ENCODE results near the gene SEZ6.

- TF ChIP-seq, protein P1, sequence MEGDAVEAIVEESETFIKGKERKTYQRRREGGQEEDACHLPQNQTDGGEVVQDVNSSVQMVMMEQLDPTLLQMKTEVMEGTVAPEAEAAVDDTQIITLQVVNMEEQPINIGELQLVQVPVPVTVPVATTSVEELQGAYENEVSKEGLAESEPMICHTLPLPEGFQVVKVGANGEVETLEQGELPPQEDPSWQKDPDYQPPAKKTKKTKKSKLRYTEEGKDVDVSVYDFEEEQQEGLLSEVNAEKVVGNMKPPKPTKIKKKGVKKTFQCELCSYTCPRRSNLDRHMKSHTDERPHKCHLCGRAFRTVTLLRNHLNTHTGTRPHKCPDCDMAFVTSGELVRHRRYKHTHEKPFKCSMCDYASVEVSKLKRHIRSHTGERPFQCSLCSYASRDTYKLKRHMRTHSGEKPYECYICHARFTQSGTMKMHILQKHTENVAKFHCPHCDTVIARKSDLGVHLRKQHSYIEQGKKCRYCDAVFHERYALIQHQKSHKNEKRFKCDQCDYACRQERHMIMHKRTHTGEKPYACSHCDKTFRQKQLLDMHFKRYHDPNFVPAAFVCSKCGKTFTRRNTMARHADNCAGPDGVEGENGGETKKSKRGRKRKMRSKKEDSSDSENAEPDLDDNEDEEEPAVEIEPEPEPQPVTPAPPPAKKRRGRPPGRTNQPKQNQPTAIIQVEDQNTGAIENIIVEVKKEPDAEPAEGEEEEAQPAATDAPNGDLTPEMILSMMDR (IDR thresholded peaks at IDR 0.05) = no peak
- no peak for TF ChIP-seq POLR2A (IDR thresholded peaks at IDR 0.05)
These were observed 67.3 kb downstream of the SEZ6 start for GRCh38 chr17:28938552-28938951.

Measured in breast epithelium (tissue), 3 donors.